BE2C (cell line): ENCODE results near the gene B3GALT2.

ENCODE experiments used
- DNase-seq: peaks from one replicate; pipeline ENCODE4 v3.0.0-alpha.2; 2020
- H3K27me3 ChIP-seq: fragments of 250-450 bp; sonication (Bioruptor Pico); 2 replicates; pipeline ENCODE4 v1.5.1; 2020; ENCODE audit warnings: mild to moderate bottlenecking
- H3K36me3 ChIP-seq: fragments of 250-450 bp; sonication (Bioruptor Pico); 2 replicates; pipeline ENCODE4 v1.5.1; 2020; ENCODE audit warnings: mild to moderate bottlenecking
- H3K4me1 ChIP-seq: fragments of 250-450 bp; sonication (Bioruptor Pico); 2 replicates; pipeline ENCODE4 v1.5.1; 2020
- H3K4me3 ChIP-seq: 2 replicates; pipeline ENCODE4 v1.5.1; 2011; ENCODE audit warnings: low read depth, low read length
- H3K9me3 ChIP-seq: fragments of 250-450 bp; sonication (Bioruptor Pico); 2 replicates; pipeline ENCODE4 v1.5.1; 2020
- CTCF ChIP-seq: IDR thresholded peaks from 2 replicates; pipeline ENCODE4 v1.5.1; 2012; ENCODE audit warnings: mild to moderate bottlenecking, low read depth, low read length

B3GALT2 gene

GRCh38 chr1:193219391-193219790, 33.0 kb upstream of the B3GALT2 start:
- Histone ChIP-seq H3K4me3 (no peak overlapping the region), H3K9me3 (no peaks in the 10 kb centered on the region)
- TF ChIP-seq CTCF: no peak

GRCh38 chr1:193216920-193217319, 30.5 kb upstream of the B3GALT2 start:
- Histone ChIP-seq H3K4me1 (no peaks in the 10 kb centered on the region), H3K4me3 (no peak overlapping the region), H3K27me3 (no peaks in the 10 kb centered on the region), H3K36me3 (peaks cover 27% of the 10 kb centered on the region), H3K9me3 (no peaks in the 10 kb centered on the region)
- no peak for TF ChIP-seq CTCF
- DNase-seq: no peak

More at GRCh38 chr1:193219391-193219790, 33.0 kb upstream of the B3GALT2 start:
- no peaks in the 10 kb centered on the region for H3K4me1 ChIP-seq
- H3K36me3 ChIP-seq: peaks cover 14% of the 10 kb centered on the region
- H3K27me3 ChIP-seq: no peaks in the 10 kb centered on the region
- no peak for DNase-seq

- Histone ChIP-seq H3K27me3 (no peaks in the 10 kb centered on the region), H3K9me3 (no peaks in the 10 kb centered on the region), H3K36me3 (peaks cover 26% of the 10 kb centered on the region), H3K4me1 (no peaks in the 10 kb centered on the region), H3K4me3 (no peak overlapping the region)
- DNase-seq: no peak
- no peak for TF ChIP-seq CTCF
Measured at GRCh38 chr1:193213998-193214397, 27.6 kb upstream of the B3GALT2 start.

- Histone ChIP-seq H3K9me3 (no peaks in the 10 kb centered on the region), H3K4me1 (no peaks in the 10 kb centered on the region), H3K27me3 (no peaks in the 10 kb centered on the region), H3K36me3 (peaks cover 23% of the 10 kb centered on the region), H3K4me3 (no peak overlapping the region)
- DNase-seq: no peak
- TF ChIP-seq CTCF: no peak
Measured at GRCh38 chr1:193212637-193213036, 26.2 kb upstream of the B3GALT2 start.

- Histone ChIP-seq H3K36me3 (peaks cover 23% of the 10 kb centered on the region), H3K4me1 (no peaks in the 10 kb centered on the region), H3K9me3 (no peaks in the 10 kb centered on the region), H3K27me3 (no peaks in the 10 kb centered on the region), H3K4me3 (no peak overlapping the region)
- no peak for DNase-seq
- no peak for TF ChIP-seq CTCF
Measured at GRCh38 chr1:193211539-193211938, 25.1 kb upstream of the B3GALT2 start.

GRCh38 chr1:193210996-193211395, 24.6 kb upstream of the B3GALT2 start:
- H3K4me1 ChIP-seq: no peaks in the 10 kb centered on the region
- DNase-seq: no peak
- no peak overlapping the region for H3K4me3 ChIP-seq
- TF ChIP-seq CTCF: no peak
- no peaks in the 10 kb centered on the region for H3K27me3 ChIP-seq
- H3K36me3 ChIP-seq: peaks cover 23% of the 10 kb centered on the region
- no peaks in the 10 kb centered on the region for H3K9me3 ChIP-seq
